Bronchial epithelial cell (primary cell): Measurements from ENCODE around the gene SYT2. TPM values are rescaled to one million over a fixed set of nuclear protein-coding genes. Genes with fewer than 3 reads are reported as not detected.

Source experiments
- DNase-seq: peaks from one replicate; pipeline ENCODE4 v3.0.0-alpha.2; 2010; ENCODE audit warnings: low read depth
- FAIRE-seq: peaks from 2 replicates; lab custom pipeline; 2011; peaks lifted over from hg19 to GRCh38; lab: Jason Lieb, UNC
- H3K27me3 ChIP-seq: 2 replicates; pipeline ENCODE4 v1.5.1; 2011; ENCODE audit warnings: low read length; ENCODE audit not compliant: control insufficient read depth, insufficient read depth
- H3K36me3 ChIP-seq: 2 replicates; pipeline ENCODE4 v1.5.1; 2011; ENCODE audit warnings: low read length; ENCODE audit not compliant: control insufficient read depth, insufficient read depth
- H3K4me3 ChIP-seq: 2 replicates; pipeline ENCODE4 v1.5.1; 2011; ENCODE audit warnings: mild to moderate bottlenecking, low read depth, low read length, control low read depth
- CTCF ChIP-seq: IDR thresholded peaks from 2 replicates; pipeline ENCODE4 v1.5.1; 2011; ENCODE audit warnings: mild to moderate bottlenecking, moderate library complexity, low read length, control low read depth, inconsistent platforms; ENCODE audit not compliant: insufficient read depth, severe bottlenecking
- total RNA-seq: library from RNA; depleted of rRNA; stranded (reverse); fragments of >200 nt; gene quantifications from 2 replicates; pipeline ENCODE4 v1.2.1, GENCODE V29; 2014

The SYT2 gene
- total RNA-seq, 1 donor from 2014 or later, result under 0.01 TPM

DNA sequence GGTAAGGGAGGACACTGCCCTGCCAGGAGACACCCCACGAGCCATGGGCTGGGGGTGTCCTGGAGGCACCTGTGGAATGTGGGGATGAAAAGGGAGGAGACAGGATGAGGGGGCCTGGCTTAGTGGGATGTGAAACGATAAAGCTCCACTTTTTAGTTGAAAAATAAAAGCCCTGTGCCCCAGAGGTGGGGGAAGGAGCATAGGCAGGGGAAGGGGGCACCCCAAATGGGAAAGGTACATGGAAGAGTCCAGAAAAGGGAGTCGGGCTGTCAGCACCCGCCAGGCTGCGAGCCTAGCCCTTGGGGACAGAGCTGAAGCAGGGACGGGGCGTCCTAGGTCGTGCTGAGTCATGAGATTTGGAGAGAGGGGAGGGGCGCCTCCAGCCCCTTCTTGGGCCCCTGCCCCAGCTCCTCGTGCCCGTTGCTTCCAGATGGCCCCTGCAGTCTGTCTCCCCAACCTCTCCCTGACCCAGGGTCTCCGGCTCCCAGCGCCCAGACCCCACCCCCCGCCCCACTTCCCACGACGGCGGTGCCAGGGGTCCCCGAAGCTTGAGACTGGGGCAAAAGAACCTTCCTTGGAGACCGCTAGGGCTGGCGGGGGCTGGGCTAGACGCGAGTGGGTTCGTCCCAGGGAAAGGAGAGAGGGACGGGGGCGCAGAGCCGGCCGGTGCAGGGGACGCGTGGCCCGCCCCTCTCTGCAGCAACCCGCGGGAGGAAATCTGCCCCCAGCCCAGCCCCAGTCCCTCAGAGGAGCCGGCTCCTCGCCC, 795 bp downstream of the SYT2 start:
- Histone ChIP-seq H3K4me3 (no peak overlapping the region), H3K27me3 (peaks cover 47% of the 10 kb centered on the region), H3K36me3 (no peaks in the 10 kb centered on the region)
- no peak for TF ChIP-seq CTCF
- DNase-seq (no peak), FAIRE-seq (no peak)

GRCh38 chr1:202708456-202709275, 1.6 kb downstream of the SYT2 start:
- Histone ChIP-seq H3K36me3 (no peaks in the 10 kb centered on the region), H3K4me3 (no peak overlapping the region), H3K27me3 (peaks cover 49% of the 10 kb centered on the region)
- TF ChIP-seq CTCF, result no peak
- DNase-seq (no peak), FAIRE-seq (no peak)

- FAIRE-seq (no peak), DNase-seq (no peak)
- Histone ChIP-seq H3K36me3 (no peaks in the 10 kb centered on the region), H3K27me3 (peaks cover 52% of the 10 kb centered on the region), H3K4me3 (no peak overlapping the region)
- TF ChIP-seq CTCF, result no peak
Observed at GRCh38 chr1:202706851-202707250, 3.4 kb downstream of the SYT2 start.

DNA sequence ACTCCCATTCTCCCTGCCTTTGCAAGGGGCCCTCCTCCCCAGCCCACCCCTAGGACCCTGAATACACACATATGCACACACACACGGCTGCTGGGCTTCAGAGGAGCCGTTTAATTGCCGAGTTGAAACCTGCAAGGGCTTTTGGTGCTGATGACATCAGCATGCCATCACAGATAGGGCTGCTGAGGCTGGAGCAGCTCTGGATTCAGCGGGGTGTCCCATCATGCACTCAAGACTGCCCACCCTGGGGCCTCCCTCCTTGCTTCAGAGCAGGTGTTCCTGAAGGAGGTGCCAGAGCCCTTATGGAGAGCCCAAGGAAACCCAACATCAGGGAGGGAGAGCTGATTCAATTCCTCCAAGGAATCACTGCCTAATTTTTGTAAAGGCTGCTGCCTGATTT, 5.7 kb downstream of the SYT2 start:
- Histone ChIP-seq H3K36me3 (no peaks in the 10 kb centered on the region), H3K27me3 (peaks cover 42% of the 10 kb centered on the region), H3K4me3 (no peak overlapping the region)
- FAIRE-seq, result no peak
- TF ChIP-seq CTCF, result no peak
- no peak for DNase-seq

DNA sequence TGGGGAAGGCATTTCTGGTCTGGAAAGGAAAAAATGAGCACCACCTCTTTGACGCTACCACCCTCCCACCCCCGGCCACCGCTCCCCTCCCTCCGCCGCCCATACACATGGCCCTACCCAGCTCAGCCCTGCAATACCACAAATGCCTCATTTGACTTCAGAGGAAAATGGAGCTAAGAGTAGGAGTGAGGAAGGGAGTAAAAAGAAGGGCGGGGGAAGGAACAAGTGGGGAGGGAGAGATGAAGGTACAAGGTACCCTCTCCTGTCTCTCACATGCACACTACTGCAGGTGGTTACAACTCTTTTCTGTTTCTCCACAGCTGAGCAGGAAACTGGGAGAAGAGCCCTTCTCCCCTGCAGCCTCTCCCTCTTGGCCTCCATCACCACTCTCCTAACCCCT, 7.1 kb downstream of the SYT2 start:
- no peak for FAIRE-seq
- no peak for TF ChIP-seq CTCF
- Histone ChIP-seq H3K4me3 (no peak overlapping the region), H3K36me3 (no peaks in the 10 kb centered on the region), H3K27me3 (peaks cover 28% of the 10 kb centered on the region)
- no peak for DNase-seq
